Hematopoietic multipotent progenitor cell (in vitro differentiated cells): Measurements from ENCODE around the gene SYPL1. TPM values are rescaled to one million over a fixed set of nuclear protein-coding genes. Genes with fewer than 3 reads are reported as not detected.

ENCODE experiments used
- DNase-seq, 3 donors: peaks; one replicate each; pipeline ENCODE4 v3.0.0-alpha.2; 2011 to 2015; ENCODE audit warnings: low read depth in 2 of 3, low spot score in 2 of 3
- total RNA-seq: library from RNA; depleted of rRNA; stranded (reverse); fragments of >200 nt; gene quantifications from one replicate; pipeline ENCODE4 v1.2.3, GENCODE V29; 2012

The SYPL1 gene
- total RNA-seq, 1 donor = 96.7 TPM

DNA sequence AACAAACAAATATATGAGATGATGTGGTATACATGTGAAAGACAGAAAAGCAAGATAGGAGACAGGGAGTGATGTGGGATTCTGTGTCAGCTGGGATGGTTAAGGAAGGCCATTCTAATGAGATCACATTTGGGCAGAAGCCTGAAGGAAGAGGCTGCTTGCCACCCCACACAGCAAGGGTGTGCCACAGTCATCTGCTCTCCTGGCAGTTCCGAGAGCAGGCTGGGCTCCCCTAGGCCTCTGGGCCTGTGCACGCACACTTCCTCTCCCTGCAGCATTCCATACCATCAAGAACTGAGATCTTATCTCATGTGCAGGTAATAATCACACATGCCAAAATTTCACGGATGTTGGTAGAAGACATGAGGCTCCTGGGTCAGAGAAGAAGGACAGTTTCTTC, 43.1 kb downstream of the SYPL1 start:
- DNase-seq = no peak

DNA sequence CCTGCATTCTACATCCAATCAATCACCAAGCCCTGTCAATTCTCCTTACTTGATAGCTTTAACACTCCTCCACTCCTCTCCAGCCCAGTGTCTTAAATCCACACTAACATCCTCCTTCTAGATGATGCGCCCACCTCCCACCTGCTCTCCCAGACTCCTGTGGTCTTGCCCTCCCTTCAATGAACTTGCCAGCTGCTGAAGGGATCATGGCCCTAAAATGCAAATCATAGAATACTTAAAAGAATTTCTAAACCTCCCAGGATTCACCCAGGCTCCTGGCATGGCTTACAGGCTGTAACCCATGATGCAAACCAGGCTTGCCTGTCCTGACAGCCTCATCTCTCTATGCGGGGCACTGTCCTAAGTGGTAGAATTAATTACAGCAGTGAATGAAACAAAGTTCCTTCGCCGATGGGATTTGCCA, 43.6 kb downstream of the SYPL1 start:
- DNase-seq = no peak

DNA sequence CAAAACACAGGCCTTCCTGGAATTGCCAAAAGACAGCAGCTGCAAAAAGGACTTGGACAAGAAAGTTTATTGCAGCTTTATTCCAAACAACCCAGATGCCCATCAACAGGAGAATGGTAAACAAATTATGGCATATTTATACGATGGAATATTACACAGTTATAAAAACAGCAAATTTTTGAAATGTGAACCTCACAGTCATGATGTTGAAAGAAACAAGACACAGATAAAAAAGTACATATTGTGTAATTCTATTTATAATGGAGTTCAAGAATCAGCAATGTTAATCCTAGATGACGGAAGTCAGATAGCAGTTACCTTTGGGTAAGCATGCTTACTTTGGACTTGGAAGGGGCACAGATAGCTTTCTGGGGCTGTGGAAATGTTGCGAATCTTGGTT, 44.4 kb downstream of the SYPL1 start:
- DNase-seq = no peak

DNA sequence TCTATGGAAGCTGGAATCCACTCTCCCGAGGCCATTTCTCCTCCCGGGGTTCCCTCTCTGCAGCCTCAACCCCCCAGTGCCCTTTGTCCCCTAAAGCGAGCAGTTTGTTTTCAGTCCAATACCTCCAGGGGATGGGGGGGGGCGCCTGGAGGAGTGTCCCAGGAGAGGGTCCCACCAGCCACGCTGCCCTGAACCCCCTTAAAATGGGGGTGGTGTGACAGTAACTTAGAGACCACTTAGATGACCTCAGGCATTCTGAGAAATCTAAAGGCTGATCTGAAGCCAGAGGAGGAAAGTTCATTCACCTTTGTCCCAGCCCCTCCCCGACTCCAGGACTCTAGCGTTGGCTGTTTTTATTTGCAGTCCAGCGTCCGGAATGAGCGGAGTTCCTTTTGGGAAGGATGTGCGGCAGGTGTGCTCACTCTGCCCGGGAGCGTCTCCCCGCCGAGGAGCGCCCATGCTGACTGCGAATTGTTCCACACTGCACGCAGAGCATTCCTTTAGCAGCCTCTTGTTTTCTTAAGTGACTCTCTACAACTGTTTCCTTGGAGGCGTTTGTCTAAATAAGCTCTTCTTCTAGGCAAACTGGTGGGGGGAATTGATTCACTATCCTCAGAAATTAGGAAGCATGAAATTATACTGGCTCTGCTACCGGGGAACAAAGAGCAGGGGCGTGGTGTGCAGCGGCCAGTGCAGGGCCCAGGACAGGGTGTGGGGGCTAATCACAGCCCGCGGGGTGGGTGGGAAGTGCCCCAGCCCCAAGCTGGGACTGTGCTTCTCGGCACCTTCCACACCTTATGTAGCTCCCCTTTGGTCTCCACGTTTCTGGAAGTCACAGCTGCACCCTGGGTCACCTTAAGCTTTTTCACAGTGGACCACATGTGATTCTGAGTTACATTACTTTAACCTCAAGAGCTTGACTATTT, 46.3 kb downstream of the SYPL1 start:
- DNase-seq = no peak

DNA sequence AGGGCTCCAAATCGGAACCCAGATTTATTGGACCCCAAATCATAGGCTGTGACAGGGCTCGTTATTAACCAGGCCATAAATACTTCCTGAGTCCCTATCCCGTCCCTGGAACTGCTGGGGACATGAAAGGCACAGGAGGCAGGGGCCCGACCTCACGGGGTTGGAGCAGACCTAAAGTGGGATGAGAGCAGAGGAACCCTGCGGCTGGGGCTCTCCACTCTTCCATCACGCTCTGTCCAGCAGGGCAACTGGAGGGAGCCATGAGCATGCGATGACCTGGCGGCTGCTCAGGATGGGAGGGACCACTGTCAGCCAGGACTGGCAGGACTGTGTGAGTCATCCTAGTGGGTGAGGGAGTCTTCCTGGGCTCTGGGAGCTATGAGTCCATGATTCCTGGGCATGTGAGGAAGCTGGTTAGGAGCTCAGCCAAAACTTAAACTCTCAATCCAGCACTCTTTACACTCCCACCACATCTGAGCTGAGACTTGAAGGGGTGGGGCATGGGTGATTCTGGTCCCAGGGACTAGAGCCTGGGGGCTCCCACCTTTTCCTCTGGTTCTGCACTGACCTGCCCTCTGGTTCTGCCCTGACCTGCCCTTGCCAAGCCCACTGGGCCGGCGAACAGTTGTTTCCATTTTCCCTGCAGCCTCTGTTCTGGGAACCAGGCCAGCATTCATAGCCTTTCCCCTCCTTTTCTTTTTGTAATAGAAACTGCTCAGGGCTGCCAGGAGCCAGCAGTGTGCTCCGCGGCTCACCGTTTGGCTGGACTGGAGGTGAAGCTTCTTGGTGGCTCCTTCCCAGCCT, 47.1 kb downstream of the SYPL1 start:
- peak in 1 of 3 donors; percentile 35 for DNase-seq

DNA sequence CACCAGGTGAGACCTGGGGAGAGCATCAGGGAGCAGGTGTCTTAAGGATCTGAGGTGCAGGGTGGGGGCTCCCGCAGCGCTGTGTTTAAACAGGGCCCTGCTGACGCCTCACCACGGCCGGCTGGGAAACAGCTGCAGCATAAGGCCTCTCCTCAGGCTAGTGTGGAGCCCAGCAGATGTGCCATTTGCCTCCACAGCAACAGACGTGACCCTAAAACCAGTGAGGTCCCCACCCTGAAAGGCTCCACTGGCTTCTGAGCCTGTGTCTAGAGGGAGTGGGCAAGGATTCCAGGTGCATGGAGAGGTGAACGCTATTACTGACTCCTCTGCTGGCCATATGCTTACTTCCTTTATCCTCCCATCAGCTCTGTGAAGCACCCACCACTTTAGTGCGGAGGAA, 47.8 kb downstream of the SYPL1 start:
- peak in 1 of 3 donors; percentile 42 for DNase-seq

DNA sequence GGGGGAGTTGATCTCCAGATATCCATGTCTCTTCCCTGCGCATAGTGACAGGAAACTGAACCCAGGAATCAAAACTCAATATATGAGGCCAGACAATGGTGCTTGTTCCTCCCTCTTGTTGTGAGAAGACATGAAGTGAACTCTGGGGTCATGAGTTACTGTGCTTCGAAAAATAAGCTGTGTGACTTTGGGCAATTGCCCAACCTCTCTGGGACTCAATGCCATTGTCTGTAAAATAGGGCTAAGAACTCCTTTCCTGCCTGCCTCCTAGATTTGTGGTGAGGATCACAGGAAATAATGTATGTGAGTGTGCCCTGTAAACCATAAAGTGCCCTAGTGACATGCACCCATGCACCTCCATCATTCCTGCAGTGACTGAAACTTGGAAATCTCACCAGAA, 48.4 kb downstream of the SYPL1 start:
- no peak for DNase-seq

DNA sequence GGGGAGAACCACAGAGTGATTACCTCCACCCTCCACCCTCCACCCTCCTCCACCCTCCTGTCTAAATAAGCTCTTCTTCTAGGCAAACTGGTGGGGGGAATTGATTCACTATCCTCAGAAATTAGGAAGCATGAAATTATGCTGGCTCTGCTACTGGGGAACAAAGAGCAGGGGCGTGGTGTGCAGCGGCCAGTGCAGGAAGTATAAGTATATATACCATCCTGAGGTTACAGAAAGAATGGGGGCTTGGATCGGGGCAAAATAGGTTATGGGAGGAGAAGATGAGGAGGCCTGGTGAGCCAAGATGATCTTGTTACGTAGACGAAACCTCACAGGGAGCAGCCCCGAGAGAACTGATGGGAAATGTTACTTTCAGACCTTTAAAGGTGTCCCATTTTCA, 49.1 kb downstream of the SYPL1 start:
- no peak for DNase-seq

DNA sequence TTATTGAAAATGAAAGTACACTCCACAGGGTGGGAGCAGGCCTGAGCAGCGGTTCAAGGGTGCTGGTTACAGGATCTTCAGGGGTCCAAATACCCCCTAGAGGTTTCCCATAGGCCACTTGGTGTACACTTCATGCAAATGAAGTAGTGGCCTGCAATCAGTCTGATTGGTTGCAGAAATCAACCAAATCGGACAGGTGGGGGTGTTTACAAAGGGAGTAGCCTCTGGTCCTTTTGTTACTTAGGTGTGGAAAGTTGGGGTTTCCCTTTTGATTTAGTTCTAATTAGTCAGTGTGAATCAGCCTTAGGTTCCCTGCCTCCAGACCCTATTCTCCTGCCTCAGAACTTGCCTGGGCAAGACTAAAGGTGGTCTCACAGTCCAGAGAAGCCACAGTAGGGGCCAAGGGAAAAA, 49.6 kb downstream of the SYPL1 start:
- DNase-seq = no peak

DNA sequence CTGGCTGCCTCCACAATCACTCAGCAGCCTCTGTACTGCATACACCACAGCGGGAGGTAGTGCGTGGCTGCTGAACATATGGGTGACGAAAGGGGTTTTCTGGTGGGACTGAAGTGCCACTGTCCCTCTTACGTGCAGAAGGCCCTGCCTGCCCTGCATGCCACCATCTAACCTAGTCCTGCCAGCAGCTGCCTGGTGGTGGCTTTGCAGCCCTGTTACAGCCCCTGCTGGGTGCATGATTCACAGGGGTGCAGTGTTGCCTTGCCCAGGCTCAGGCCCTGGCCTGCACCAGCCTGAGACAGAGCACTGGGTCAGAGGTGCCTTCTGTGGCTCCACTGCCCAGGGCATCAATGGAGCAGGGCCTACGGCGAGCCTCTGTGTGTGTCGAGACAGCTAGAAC, 50.1 kb downstream of the SYPL1 start:
- no peak for DNase-seq

DNA sequence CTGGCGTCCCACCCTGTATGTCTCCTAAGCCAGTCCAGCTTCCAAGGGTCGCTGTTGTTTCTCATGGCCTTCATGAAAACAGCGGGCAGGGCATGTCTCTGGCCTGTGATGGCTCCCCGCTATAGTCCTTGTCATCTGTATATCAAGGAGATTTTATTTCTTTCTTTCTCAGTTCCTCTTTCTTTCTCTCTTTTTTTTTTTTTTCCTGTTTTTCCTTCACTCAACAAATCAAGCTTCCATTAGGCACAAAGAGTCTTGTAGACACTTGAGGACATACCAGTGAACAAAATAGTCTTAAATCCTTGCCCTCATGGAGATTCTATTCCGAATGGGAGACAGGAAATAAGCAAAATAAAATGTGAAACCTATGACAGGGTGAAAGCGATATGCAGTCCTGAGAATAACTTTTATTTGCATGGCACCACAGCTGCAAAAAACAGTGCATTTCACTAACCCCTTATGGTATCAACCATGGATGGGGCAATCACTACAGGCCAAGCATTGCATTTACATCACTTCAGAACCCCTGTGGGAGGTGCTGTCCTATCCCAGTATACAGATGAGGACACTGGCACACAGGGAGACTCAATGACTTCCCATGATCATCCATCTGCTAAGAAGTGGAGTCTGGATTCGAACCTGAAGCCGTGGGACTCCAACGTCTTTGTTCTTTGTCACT, 50.7 kb downstream of the SYPL1 start:
- no peak for DNase-seq

DNA sequence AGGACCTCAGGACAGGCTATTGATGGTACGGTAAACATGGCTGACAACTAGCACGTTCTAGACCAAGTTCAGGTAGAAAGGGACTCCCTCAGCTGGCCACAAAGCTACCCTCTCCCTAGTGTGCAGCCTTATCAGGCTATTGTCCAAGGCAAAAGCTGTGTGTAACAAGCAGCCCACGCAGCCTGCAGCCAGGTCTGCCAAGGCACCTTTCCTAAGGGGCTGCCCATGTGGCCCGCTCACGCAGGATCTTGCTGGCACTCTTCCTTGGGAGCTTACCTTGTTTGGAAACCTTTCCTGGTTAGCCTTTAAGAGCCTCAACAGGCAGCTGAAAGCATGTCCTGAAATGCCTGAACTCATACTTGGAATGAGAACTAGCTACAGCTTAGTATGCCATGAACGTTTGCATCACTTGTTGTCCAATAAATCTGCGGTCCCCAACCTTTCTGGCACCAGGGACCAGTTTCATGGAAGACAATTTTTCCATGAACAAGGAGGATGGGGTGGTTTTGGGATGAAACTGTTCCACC, 51.7 kb downstream of the SYPL1 start:
- DNase-seq = no peak

DNA sequence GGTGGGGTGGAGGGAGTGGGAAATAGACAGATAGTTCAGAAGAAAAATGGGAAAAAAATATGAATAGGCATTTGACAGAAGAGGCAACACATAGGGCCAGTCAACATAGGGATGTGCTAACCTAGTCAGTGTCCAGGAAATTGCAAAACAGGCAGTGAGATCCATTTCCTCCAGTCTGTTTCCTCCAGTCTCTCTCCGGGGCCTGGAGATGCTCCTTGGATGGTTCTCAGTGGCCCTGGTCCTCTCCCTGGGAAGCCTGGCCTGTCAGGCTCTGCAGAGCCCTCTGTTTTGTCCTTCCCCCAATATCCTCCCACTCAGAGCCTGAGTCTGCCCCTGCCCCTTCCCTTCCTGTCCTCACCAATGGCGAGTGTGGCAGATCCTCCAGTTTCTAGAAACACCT, 52.6 kb downstream of the SYPL1 start:
- no peak for DNase-seq

DNA sequence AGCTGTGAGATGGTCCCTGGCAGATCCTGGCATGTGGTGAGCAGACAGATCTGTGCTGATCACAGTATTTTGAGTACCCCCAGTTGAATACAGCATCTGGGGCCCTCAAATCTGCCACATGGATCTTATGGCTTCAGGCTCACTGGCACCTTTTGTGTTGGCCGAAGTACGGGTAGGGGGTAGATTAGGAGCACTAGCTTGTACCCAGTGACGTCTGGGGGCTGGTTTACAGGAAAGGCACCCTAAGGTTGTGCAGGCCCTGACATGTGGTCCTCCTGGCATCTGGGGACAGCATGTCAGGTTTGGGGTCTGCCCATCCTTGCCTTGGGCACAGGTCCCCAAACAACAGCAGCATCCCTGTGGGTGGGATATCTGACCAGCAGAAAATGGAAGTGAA, 53.2 kb downstream of the SYPL1 start:
- DNase-seq = no peak

DNA sequence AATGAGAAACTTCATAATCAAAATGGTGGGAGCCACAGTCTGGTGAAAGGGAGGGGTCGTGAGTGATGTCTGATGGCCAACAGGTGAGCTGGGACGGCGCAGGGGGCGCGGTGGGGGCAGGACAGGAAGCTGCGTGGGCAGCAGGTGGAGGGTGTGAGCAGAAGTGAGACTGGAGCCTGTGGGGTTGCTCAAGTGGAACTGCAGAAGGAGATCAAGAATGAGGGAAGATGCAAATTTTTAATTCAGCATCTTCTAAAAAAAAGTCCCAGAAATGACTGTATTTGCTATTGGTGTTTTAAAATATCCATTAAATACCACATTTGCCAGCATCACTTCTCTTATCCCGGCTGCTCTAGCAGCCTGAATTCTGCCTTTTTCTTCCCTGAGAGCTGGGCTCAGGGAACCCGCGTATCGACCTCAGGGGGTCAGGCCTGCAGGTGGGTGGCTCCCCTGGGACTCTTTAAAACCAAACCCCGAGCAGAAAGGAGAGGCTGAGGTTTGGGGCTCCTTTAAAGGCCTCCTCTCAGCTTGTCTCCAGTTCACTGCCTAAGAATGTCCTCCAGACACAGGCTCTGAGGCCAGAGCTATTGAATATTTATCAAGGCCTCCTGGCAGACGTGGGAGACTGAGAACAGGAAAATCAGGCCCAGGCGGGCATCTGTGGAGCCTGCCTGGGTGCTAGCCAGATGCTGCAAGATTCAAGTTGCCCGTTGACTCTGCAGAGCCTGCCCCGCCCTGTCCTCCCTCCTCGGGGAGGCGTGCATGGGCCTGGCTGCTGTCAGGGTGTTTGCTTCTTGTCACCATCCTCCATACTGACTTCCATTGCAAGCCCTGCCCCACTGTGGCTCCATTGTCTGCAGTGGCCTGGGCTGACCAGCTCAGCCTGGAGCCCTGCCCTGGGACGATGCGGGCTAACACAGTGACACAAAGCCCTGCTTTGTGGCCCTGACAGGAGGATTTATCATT, 53.9 kb downstream of the SYPL1 start:
- DNase-seq = no peak

DNA sequence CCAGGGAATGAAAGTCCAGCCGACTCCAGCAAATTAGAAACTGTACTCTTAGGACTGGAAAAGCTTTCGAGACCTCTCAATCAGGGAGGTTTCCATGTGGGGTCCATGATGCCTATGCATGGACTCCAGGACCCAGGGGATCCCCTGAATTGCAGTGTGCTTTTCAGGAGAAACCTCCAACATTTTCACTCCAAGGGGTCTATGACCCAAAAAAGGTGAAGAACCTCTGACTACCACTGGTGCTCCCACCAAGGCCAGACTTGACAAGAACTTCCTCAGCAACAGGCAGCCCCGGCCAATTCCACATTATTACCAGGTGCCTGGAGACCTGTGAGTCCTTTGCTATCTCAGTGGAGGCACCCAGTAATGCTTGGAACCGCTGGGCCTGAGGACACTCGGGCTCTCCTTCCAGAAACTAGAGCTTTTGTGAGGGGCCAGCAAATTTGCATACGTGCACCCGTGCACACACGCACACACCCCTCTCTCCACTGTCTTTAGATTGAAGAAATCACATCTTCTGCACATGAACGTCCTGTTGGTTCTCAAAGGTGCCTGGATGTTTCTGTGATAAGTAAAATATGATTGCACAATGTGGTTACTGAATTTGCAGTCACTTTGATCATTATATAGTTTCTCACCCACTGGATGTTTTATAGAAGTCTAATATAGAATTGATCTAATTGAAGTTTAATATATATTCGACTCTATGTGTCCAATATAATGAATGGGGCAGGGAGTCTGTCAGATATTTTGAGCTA, 54.7 kb downstream of the SYPL1 start:
- no peak for DNase-seq

DNA sequence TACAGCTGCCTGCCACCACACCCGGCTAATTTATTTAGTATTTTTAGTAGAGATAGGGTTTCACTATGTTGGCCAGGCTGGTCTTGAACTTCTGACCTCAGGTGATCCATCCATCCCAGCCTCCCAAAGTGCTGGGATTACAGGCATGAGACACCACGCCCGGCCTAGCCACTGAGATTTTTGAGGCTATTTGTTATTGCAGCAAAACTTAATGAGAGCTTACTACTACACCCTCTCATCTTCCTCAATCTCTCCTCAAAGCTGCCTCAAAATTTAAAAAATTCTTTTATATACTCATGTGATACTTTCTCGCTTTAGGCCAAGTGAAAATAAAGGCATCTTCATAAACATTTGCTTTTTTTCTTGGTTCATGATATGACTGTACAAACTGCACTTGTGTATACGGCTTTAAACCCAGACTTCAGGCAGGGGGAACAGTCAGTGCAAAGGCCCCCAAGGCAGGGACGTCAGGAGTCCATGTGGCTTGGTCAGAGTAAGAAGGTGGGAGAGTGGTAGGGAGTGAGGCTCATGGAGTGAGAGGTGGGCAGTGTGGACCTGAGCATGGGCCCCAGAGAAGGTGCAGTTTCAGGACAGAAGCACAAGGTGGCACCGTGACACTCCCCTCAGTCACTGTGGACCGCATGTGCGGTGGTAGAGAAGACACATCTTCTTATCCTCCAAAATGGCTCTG, 55.5 kb downstream of the SYPL1 start:
- peak; percentile 53 to 85 (median 70) for DNase-seq

DNA sequence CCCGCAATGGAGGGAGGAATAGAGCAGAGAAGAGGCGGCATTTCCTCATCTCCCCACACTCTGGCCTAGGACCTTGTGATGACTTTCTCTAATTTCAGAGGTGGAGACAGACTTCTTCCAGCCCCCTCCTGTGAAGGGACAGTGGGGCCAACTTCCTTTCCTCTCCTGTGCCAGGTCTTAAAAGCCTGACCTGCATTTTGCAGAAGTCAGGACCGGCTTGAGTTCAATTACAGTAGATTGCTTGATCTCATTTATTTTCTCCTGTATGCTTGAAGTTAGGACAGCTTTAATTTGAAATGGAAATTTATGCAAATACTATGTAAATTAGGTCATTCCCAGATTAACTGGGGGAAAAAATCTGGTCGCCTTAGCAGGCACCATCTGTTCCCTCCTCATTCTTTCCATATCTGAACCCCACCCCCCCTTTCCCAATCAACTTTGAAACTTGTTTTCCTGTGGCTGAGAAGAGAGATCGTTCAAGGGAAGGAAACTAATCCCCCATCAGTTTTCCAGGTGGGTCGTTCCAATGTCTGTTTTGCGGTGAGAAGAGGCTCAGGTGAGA, 57.1 kb downstream of the SYPL1 start:
- no peak for DNase-seq
